ENCODE data around the gene TMEM121.

The TMEM121 gene

GRCh38 chr14:105525861-105526775 is at the start of gene TMEM121:
Gene TMEM121, plus strand, starts transcription at chr14:105526583. Its CDS starts 2,252 bp downstream, at chr14:105528835.
- peak; percentile 10 to 20 for DNase-seq

- no peak for DNase-seq
These were observed 49.3 kb upstream of the TMEM121 start for GRCh38 chr14:105476831-105477659.

GRCh38 chr14:105477660-105478397 is 48.6 kb upstream of the TMEM121 start:
- peak; percentile 46 to 73 for DNase-seq

GRCh38 chr14:105478398-105479251 is 47.8 kb upstream of the TMEM121 start:
- no peak for DNase-seq

GRCh38 chr14:105479431-105480158 is 46.8 kb upstream of the TMEM121 start:
- no peak for DNase-seq

GRCh38 chr14:105480199-105480746 is 46.1 kb upstream of the TMEM121 start:
- no peak for DNase-seq

- peak; percentile 84 to 89 for DNase-seq
These were observed 45.3 kb upstream of the TMEM121 start for GRCh38 chr14:105480807-105481801.

GRCh38 chr14:105481886-105482457 is 44.4 kb upstream of the TMEM121 start:
- peak; percentile 88 to 91 for DNase-seq

GRCh38 chr14:105482486-105483110 is 43.8 kb upstream of the TMEM121 start:
- DNase-seq: no peak

- no peak for DNase-seq
These were observed 42.9 kb upstream of the TMEM121 start for GRCh38 chr14:105483300-105484068.

- peak; percentile 68 to 78 for DNase-seq
These were observed 42.0 kb upstream of the TMEM121 start for GRCh38 chr14:105484069-105484996.

GRCh38 chr14:105484997-105485393 is 41.4 kb upstream of the TMEM121 start:
- no peak for DNase-seq

- no peak for DNase-seq
These were observed 40.6 kb upstream of the TMEM121 start for GRCh38 chr14:105485739-105486162.

GRCh38 chr14:105486163-105486973 is 40.0 kb upstream of the TMEM121 start, which contains the start of gene CRIP1:
Gene CRIP1, plus strand, starts transcription at chr14:105486886. Its CDS starts 374 bp downstream, at chr14:105487260.
- no peak for DNase-seq

GRCh38 chr14:105486974-105487448 is 39.4 kb upstream of the TMEM121 start:
- peak in 1 of 2 donors; percentile 54 for DNase-seq

All from activated CD4-positive, alpha-beta T cell treated with anti-CD3 and anti-CD28 coated beads for 4 hours (primary cell).